ENCODE results near the gene NFIL3. TPM values are rescaled to one million over a fixed set of nuclear protein-coding genes. Genes with fewer than 3 reads are reported as not detected.

The NFIL3 gene
- polyA plus RNA-seq, 1 of the 3 experiments (the other 2 are of a cell fraction) = 9.3 TPM

GRCh38 chr9:91426123-91426745, 2.6 kb upstream of the NFIL3 start (continued):
- TF ChIP-seq FOXM1 (IDR thresholded peaks at IDR 0.05; ENCODE audit: low read depth) (no peak), PBX3 (IDR thresholded peaks at IDR 0.05) (no peak), YY1 (IDR thresholded peaks at IDR 0.05; ENCODE audit: low read depth) (no peak), MAX (IDR thresholded peaks at IDR 0.05; ENCODE audit: low read depth) (no peak), GATA2 (CRISPR knock-in tag; IDR thresholded peaks at IDR 0.05) (no peak)

GRCh38 chr9:91425271-91425670, 1.6 kb upstream of the NFIL3 start:
- WGBS (ENCODE audit: low lambda C conversion rate) = 96% methylated on average over 9 of the region's 9 CpGs
- H3K36me3 ChIP-seq (replicated peaks in 1 of 2; ENCODE audit: control insufficient read depth in 1 of 2, insufficient read depth in 2 of 2, low read length in 1 of 2) = no peaks in the 10 kb centered on the region
- H3K9me3 ChIP-seq = no peaks in the 10 kb centered on the region
- H3K9me2 ChIP-seq = no peaks in the 10 kb centered on the region
- H3K9ac ChIP-seq = no peak overlapping the region
- TF ChIP-seq CHD2 (IDR thresholded peaks at IDR 0.05; ENCODE audit: low read length, partially characterized antibody) = no peak
- TF ChIP-seq YY1 (IDR thresholded peaks at IDR 0.05; ENCODE audit: low read depth) = no peak
- no peak for TF ChIP-seq PBX3 (IDR thresholded peaks at IDR 0.05)
- no peak for TF ChIP-seq TAF1 (IDR thresholded peaks at IDR 0.05; ENCODE audit: borderline replicate concordance, low read depth, low read length)
- no peak for TF ChIP-seq GATA2 (CRISPR knock-in tag; IDR thresholded peaks at IDR 0.05)
- no peak for TF ChIP-seq IRF3 (IDR thresholded peaks at IDR 0.05; ENCODE audit: low read depth, low read length)
- no peak for TF ChIP-seq NFIC (IDR thresholded peaks at IDR 0.05; ENCODE audit: borderline replicate concordance)
- TF ChIP-seq CTCF (IDR thresholded peaks at IDR 0.05) = no peak
- TF ChIP-seq USF1 (IDR thresholded peaks at IDR 0.05; ENCODE audit: borderline replicate concordance, low read depth) = no peak
- TF ChIP-seq MAX (IDR thresholded peaks at IDR 0.05; ENCODE audit: low read depth) = no peak
- TF ChIP-seq GABPA (IDR thresholded peaks at IDR 0.05; ENCODE audit: low read depth) = no peak
- no peaks in the 10 kb centered on the region for H3K27me3 ChIP-seq (ENCODE audit: insufficient read depth)
- H3K4me1 ChIP-seq (ENCODE audit: control insufficient read depth in 1 of 2, insufficient read depth in 2 of 2, low read depth in 1 of 2, low read length in 1 of 2) = peaks cover 0 to 13% of the 10 kb centered on the region in 2 experiments; a peak in 2 of 4 replicates
- no peak overlapping the region for H2AFZ ChIP-seq (ENCODE audit: low read depth)
- ChIA-PET POLR2A (interaction anchor here (1.3 kb wide), 1 partner anchor 388 kb away, joined by 4 read pairs; no protein-coding TSS in a partner anchor), CTCF (interaction anchor here (1.0 to 4.0 kb wide), 12 partner anchors 8 to 511 kb away, joined by 3 to 67 read pairs (median 5); no protein-coding TSS in a partner anchor)
- no peak overlapping the region; a peak in 1 of 4 replicates for H3K4me3 ChIP-seq (ENCODE audit: low read depth in 2 of 2, low read length in 1 of 2)
- peaks cover 5% of the 10 kb centered on the region for H3F3A ChIP-seq (replicated peaks; ENCODE audit: insufficient read depth)
- no peak overlapping the region for H3K27ac ChIP-seq (ENCODE audit: low read depth in 2 of 2, low read length in 1 of 2)
- H3K79me2 ChIP-seq (ENCODE audit: insufficient read depth) = peaks cover 29% of the 10 kb centered on the region
- DNase-seq = no peak
- no peak overlapping the region for H3K4me2 ChIP-seq
- no peaks in the 10 kb centered on the region; the same call in 1 of the 2 replicates for H4K20me1 ChIP-seq (ENCODE audit: insufficient read depth)

Measured in SK-N-SH (cell line).